ENCODE data around the gene PGAP6.

- no peak for TF ChIP-seq CTCF (IDR thresholded peaks at IDR 0.05)
- no peak for TF ChIP-seq POLR2A (IDR thresholded peaks at IDR 0.05; ENCODE audit: low read depth)
- no peak for TF ChIP-seq POLR2AphosphoS5 (IDR thresholded peaks at IDR 0.05)
Observed at GRCh38 chr16:342455-343213, 39.1 kb downstream of the PGAP6 start.

Measured in esophagus muscularis mucosa (tissue), 3 donors.